NCI-H345 treated with DMSO at 0.1 percent for 48 hours (cell line): Measurements from ENCODE around the gene REST.
A peak's percentile ranks its signal among the peaks of the same experiment; 100 is the strongest.

ENCODE experiments used
- DNase-seq: peaks from one replicate; lab custom pipeline; 2025; ENCODE audit not compliant: unreplicated experiment; lab: John Stamatoyannopoulos, UW

Gene REST

GRCh38 chr4:56973336-56973735, 65.6 kb downstream of the REST start:
- DNase-seq, result no peak

DNA sequence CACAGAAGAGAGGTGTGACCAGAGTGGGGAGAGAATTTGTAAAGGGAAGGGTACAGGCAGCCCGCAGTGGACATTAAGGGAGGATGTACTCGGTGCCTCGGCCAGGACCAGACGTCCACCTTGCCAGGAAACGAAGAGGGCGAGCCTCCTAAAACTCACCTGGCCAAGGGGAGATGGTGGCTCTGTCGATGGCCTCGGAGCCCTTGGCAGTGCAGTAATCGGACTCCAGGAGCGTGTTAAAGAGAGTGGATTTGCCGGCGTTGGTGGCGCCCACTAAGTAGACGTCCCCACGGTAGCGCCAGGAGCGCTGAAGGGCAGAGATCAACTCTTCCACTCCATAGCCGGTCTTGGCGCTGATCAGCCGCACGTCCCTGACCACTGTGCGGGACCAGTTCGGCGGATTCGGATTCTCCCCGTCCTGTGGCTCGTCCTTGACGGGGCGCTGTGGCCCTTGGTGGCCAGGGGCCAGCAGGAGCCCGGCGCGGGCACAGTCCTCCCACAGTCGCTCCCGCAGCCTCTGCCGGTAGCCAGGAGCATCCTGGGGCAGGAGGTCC, 68.7 kb downstream of the REST start:
- no peak for DNase-seq

DNA sequence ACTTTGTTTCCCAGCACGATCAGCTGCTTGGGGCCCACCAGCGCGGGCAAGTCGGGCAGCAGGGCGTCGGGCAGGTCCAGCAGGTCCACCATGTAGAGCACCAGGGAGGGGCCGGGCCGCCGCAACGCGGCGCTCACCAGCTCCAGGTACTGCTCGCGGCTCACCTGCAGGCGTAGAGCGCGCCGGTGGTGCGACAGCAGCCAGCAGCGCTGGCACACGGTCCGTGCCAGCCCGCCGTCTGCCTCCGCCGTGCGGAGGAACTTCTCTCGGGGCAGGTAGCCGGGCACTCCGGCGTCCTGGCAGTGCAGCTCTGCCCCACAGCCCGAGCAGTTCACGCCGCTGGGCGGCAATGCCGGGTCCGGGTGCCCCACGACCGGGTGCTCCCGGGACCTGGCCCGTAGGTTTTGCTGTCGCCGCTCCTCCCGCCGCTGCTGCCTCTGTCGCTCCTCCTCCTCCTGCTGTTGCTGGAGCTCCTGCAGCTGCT, 69.2 kb downstream of the REST start:
- no peak for DNase-seq

- DNase-seq, result peak; percentile 84
Observed at GRCh38 chr4:56977321-56978012, 69.8 kb downstream of the REST start, which contains the start of gene NOA1. TSS of gene NOA1 (minus strand) at chr4:56977606. CDS start at chr4:56977585, 21 bp downstream.

- DNase-seq, result peak; percentile 77
Observed at GRCh38 chr4:56978750-56979303, 71.1 kb downstream of the REST start, which contains the start of gene POLR2B. TSS of gene POLR2B (plus strand) at chr4:56978896. CDS start at chr4:56978986, 90 bp downstream.

GRCh38 chr4:56979421-56980072, 71.8 kb downstream of the REST start:
- DNase-seq, result no peak

DNA sequence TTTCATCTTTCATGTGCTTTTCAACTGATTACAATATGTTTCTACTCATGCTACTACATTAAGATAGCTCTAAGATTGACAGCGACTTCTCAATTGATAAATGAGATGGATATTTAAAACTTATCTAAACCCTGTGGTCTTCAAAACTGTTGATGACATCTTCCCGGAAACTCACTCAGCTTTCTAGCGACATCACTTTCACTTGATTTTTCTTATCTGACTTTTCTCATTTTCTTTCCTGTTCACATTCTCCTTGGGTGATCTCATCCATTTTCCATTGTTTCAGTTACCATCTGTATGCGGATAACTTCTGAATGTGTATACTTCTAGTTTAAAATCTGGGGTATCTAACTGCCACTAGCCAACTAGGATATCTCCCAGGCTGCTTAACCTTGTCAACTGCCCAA, 74.1 kb downstream of the REST start:
- DNase-seq, result no peak

DNA sequence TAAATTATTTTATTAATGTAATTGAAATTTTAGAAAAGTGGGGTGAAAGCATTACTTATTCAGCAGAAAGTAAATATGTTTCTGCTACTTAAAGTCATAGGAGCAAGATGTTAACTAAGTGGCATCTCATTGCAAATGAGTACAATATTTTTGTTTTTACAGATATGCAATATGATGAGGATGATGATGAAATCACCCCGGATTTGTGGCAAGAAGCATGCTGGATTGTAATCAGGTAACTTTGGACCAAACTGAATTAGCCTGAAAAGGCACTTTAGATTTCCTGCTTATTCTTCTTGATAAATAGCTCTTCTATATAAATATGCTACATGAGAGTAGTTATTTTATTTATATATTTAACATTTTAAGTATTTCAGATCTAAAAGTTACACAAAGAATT, 78.5 kb downstream of the REST start:
- DNase-seq, result no peak

DNA sequence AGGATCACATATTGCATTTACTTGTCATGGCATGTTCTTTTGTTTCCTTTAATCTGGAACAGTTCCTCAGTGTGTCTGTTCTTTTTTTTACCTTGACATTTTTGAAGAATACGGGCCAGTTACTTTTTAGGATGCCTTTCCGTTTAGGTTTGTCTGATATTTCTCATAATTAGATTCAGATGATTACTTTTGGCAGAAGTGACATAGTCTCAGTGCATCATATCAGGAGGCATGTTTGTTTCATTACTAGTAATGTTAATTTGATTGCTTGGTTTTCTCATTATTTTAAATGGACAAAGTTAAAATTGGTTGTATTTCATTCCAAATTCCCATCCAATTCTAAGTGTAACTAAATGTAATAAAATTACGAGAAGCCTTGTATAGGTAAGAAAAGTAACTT, 79.3 kb downstream of the REST start:
- no peak for DNase-seq

DNA sequence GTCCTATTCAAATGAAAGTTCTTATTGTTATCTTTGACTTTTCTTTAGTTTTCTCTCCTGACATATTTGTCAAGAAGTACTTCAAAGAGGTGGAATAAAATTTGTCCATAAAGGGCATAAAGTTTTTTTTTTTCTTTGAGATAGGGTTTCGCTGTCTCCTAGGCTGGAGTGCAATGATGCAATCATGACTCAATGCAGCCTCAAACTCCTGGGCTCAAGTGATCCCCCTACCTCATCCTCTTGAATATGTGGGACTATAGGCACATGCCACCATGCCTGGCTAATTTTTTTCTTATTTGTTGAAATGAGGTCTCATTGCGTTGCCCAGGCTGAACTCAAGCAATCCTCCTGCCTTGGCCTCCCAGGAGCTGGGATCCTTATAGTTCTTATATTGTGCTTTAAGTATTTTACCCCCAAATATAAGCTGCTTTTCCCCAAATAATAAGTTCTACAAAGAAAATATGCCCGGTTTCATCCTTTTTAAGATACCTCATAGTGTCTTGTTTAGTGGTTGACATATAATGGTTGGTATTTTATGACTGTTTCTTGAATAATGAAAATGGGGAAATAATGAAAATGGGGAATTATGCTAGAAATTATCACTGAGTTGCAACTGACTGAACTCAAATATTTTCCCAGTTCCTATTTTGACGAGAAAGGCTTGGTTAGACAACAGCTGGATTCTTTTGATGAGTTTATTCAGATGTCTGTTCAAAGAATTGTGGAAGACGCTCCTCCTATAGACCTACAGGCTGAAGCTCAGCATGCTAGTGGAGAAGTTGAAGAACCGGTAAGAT, 82.6 kb downstream of the REST start:
- no peak for DNase-seq

DNA sequence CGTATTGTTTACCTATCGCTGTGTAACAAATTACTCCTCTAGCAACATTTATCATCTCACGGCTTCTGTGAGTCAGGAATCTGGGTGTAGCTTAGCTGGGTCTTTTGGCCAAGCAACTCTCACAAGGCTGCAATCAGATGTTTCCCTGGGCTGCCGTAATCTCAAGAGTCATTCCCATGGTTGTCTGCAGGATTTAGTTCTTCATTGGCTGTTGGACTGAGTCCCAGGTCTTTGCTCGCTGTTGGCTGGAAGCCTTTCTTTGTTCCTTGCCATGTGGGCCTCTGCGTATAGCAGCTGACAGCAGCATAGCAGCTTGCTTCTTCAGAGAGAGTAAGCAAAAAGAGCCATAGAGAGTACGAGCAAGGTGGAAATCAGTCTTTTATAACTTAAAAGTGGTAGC, 87.8 kb downstream of the REST start:
- DNase-seq, result no peak

- DNase-seq, result no peak
Observed at GRCh38 chr4:56999751-57000150, 92.1 kb downstream of the REST start.

GRCh38 chr4:57013543-57014120, 105.9 kb downstream of the REST start:
- DNase-seq, result no peak
